Fibroblast of gingiva (primary cell): ENCODE results near the gene TBC1D21.
A peak's percentile ranks its signal among the peaks of the same experiment; 100 is the strongest.

ENCODE experiments used
- DNase-seq: peaks from one replicate; pipeline ENCODE4 v3.0.0-alpha.2; 2011; ENCODE audit warnings: low read depth

The TBC1D21 gene

DNA sequence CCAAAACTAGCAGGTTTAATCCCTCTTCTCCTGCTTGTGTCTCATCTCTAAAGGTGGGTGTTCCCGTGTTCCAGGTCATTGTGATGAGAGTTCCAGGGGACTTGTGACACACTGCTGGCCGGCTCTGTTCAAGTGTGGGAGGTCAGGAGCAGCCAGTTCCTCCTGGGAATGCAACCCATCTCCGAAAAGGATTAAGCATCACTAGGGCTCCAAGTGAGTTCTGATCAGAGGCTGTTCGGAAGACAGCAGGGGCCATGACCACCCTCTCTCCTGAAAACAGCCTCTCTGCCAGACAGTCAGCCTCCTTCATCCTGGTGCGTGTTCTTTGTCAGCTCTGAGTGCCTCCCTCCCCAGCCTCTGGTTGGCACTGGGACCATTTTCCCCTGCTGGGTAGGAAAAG lies at the start of gene TBC1D21:
Gene TBC1D21 (plus strand): TSS at position 109 of the 400 bp plus-strand sequence. CDS start 146 bp downstream, at position 255.
- DNase-seq: no peak

- no peak for DNase-seq
Measured at GRCh38 chr15:73826711-73827251, 46.6 kb upstream of the TBC1D21 start.

DNA sequence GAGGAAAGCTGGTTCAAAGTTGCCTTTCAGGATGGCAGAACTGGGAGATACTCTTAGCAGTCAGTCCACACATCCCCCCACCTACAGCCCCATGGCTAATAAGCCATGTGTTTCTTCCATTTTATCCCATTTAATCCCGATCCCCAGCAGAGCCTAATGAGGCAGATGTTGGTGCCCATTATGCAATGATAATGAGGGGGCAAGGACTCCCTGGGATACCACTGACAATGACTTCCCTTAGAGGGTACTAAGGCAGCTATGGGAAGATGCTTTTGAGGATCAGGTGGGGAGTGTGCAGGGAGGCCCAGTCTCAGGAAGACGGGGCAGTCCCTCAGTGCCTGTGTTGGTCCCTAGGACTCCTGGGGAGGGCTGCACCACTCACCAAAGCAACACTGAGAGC lies 43.8 kb upstream of the TBC1D21 start:
- no peak for DNase-seq

- no peak for DNase-seq
Measured at GRCh38 chr15:73832657-73833056, 40.7 kb upstream of the TBC1D21 start.

GRCh38 chr15:73836845-73837244 lies 36.5 kb upstream of the TBC1D21 start:
- DNase-seq: no peak

DNA sequence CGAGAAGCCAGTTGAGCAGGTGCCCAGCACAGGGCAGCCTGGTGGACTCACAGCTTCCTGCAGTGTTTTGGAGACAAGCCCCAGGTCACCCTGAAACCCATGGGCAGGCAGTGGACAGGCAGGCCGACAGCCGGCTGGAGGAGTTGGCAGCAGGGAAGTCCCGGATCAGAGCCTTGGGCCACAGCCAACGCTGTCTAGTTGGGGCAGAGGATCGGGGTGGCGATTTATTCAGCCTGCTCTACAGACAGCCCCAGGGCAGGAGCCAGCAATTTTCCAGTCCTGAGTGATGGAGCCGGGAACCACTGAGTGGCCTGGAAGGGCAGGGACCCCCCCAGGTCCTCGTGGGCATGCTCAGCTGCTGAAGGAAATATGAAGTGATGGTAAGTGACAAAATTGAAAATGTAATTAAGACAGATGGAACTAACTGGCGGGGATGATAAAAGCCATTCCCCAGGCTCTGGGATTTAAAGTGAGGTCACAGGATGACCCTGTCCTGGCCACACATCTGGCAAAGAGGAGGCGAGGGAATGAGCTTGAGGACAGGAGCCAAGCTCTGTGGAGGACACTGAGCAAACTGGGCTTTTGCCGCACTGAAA lies 34.4 kb upstream of the TBC1D21 start:
- no peak for DNase-seq

GRCh38 chr15:73839699-73840377 lies 33.5 kb upstream of the TBC1D21 start:
- DNase-seq: no peak

- DNase-seq: no peak
Measured at GRCh38 chr15:73840771-73841170, 32.6 kb upstream of the TBC1D21 start.

GRCh38 chr15:73841756-73842725 lies 31.3 kb upstream of the TBC1D21 start:
- DNase-seq: no peak

- no peak for DNase-seq
Measured at GRCh38 chr15:73843787-73844186, 29.6 kb upstream of the TBC1D21 start.

DNA sequence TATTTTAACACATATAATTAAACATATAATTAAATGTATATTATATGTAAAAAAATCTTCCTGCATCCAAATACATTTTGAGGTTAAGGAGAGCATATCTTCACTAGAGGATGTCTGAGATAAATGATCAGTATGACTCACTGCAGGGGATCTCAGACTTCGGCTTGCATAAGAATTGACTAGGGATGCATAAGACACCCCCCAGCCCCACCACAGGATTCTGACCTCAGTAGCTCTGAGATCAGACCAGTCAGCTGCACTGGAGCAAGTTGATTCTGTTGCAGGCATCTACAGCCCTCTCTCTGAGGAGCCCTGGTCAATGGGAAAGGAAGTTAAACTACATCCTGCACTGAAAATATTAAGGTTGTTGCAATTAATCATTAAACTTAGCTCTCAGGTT lies 29.0 kb upstream of the TBC1D21 start:
- no peak for DNase-seq

DNA sequence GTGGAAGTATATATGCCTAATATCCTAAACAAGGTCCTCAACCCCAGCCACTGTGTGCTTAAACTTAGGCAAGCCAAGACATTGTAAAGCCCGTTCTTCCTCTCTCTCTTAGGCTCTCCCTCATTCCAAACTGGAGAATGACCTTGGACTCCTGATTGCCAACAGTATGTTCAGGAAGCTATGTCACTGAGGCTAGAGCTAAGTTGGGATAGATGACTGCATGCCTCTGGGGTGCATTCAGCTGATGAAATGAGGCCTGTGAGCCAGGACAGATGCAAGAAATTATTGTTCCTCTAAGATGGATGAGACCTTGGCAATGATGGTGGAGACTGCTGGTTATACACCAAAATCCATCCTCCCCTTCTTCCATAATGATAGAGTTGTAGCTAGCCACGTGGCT lies 27.9 kb upstream of the TBC1D21 start:
- no peak for DNase-seq

- no peak for DNase-seq
Measured at GRCh38 chr15:73845907-73846306, 27.5 kb upstream of the TBC1D21 start.

DNA sequence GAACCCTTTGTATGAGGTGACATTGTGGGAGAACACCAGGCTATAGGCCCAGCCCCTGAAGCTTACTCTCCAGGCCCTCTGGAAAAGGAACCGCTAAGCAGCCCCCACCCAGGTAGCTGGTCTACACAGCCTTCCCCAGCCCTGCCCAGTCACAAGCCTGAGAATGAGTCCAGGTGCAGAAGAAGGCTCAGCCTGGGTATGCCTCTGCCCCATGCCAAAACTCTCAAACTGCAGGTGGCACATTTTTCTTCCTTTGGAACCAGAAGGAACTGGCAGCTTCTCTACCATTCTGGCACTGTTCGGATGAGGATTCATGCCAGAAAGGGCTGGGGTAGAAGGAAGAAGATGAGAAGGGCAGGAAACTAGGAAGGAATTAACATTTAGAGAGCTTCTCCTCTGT lies 23.7 kb upstream of the TBC1D21 start:
- DNase-seq: no peak

GRCh38 chr15:73850228-73850627 lies 23.1 kb upstream of the TBC1D21 start:
- no peak for DNase-seq

- DNase-seq: peak; percentile 34
Measured at GRCh38 chr15:73851689-73852088, 21.7 kb upstream of the TBC1D21 start.

DNA sequence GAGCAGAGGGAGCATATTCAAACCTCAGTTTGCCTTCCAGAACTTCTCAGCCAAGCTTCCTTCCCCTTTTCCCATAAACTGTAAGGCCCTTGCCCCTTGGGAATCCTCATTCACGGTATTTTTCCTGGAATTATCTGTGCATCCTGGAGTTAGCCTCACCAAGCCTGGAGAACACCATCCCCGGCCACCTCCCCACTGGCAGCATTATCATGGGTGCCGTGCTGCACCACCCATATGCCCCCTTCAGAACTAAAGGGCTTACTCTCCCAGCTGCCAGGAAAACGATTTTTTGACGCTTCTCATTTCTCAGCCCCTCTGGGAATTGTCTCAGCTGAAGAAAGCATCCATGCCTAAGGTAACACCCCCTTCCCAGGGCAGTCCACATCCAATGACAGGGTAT lies 20.9 kb upstream of the TBC1D21 start:
- DNase-seq: no peak

GRCh38 chr15:73854265-73854664 lies 19.1 kb upstream of the TBC1D21 start:
- DNase-seq: no peak

- DNase-seq: no peak
Measured at GRCh38 chr15:73856458-73857192, 16.7 kb upstream of the TBC1D21 start.

DNA sequence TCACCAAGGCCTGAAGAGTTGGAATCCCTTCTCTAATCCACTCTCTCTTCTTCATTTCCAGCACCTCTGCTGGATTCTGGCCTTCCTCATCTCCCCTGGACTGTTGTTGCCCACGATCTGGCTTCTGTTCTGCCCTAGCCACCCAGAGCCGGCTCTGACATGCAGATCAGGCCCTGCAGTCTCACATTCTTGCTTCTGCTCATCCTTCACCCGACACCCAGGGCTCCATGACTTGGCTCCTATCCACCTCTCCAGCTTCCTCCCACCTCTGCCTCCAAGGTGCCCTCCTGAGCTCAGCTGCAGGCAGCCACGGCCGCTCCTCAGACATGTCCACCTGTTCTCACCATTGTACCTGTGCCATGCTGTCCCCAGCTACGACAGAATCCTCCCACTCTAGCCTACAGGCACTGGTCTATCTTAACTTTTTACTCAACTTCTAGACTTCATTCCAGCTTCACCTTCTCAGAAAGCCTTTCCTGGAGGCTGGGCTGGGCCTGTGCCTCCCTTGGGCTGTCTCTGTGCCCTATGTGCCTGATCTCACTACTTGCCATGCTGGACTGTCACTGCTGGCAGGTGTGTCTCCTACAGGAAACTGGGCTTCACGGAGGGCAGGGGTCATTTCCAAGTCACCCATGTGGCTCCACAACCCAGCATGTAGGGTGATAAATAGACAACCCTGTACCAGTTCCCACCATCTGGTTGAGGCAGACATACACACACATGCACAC lies 16.0 kb upstream of the TBC1D21 start:
- no peak for DNase-seq

GRCh38 chr15:73858062-73858461 lies 15.3 kb upstream of the TBC1D21 start:
- no peak for DNase-seq
